ENCODE measurements around the gene HS6ST1.
"Not testable (repeated sequence)": the region's sequence is repeated elsewhere in the genome, so short reads cannot be mapped to it uniquely, and the experiment has no call there.

The HS6ST1 gene

GRCh38 chr2:128264881-128265607 is 53.6 kb downstream of the HS6ST1 start:
- no peak for TF ChIP-seq POU2F2 (IDR thresholded peaks at IDR 0.05; ENCODE audit: low read depth, low read length)
- no peak for TF ChIP-seq POLR2AphosphoS5 (IDR thresholded peaks at IDR 0.05; ENCODE audit: low read depth, low read length)
- no peak for TF ChIP-seq POLR2A (IDR thresholded peaks at IDR 0.05; ENCODE audit: low read depth, low read length)
- no peak for TF ChIP-seq PAX5 (IDR thresholded peaks at IDR 0.05; ENCODE audit: insufficient read depth, low read length, severe bottlenecking)
- TF ChIP-seq SPI1 (IDR thresholded peaks at IDR 0.05; ENCODE audit: low read depth, low read length), result no peak
- TF ChIP-seq TAF1 (IDR thresholded peaks at IDR 0.05; ENCODE audit: low read depth, low read length), result no peak
- FAIRE-seq (no peak), DNase-seq (ENCODE audit: insufficient read length, low spot score) (no peak)

GRCh38 chr2:128263902-128264331 is 54.8 kb downstream of the HS6ST1 start:
- no peak for FAIRE-seq
- TF ChIP-seq PAX5 (IDR thresholded peaks at IDR 0.05; ENCODE audit: insufficient read depth, low read length, severe bottlenecking) (no peak), TAF1 (IDR thresholded peaks at IDR 0.05; ENCODE audit: low read depth, low read length) (no peak), POU2F2 (IDR thresholded peaks at IDR 0.05; ENCODE audit: low read depth, low read length) (no peak), POLR2AphosphoS5 (IDR thresholded peaks at IDR 0.05; ENCODE audit: low read depth, low read length) (no peak), POLR2A (IDR thresholded peaks at IDR 0.05; ENCODE audit: low read depth, low read length) (no peak), SPI1 (IDR thresholded peaks at IDR 0.05; ENCODE audit: low read depth, low read length) (no peak)
- no peak for DNase-seq (ENCODE audit: insufficient read length, low spot score)

GRCh38 chr2:128262315-128263253 is 56.1 kb downstream of the HS6ST1 start:
- no peak for FAIRE-seq
- no peak for DNase-seq (ENCODE audit: insufficient read length, low spot score)
- TF ChIP-seq TAF1 (IDR thresholded peaks at IDR 0.05; ENCODE audit: low read depth, low read length) (no peak), PAX5 (IDR thresholded peaks at IDR 0.05; ENCODE audit: insufficient read depth, low read length, severe bottlenecking) (no peak), POU2F2 (IDR thresholded peaks at IDR 0.05; ENCODE audit: low read depth, low read length) (no peak), POLR2A (IDR thresholded peaks at IDR 0.05; ENCODE audit: low read depth, low read length) (no peak), POLR2AphosphoS5 (IDR thresholded peaks at IDR 0.05; ENCODE audit: low read depth, low read length) (no peak), SPI1 (IDR thresholded peaks at IDR 0.05; ENCODE audit: low read depth, low read length) (no peak)

GRCh38 chr2:128261245-128262128 is 57.2 kb downstream of the HS6ST1 start:
- no peak for DNase-seq (ENCODE audit: insufficient read length, low spot score)
- FAIRE-seq, result no peak
- TF ChIP-seq PAX5 (IDR thresholded peaks at IDR 0.05; ENCODE audit: insufficient read depth, low read length, severe bottlenecking), result no peak
- TF ChIP-seq TAF1 (IDR thresholded peaks at IDR 0.05; ENCODE audit: low read depth, low read length), result no peak
- TF ChIP-seq POLR2AphosphoS5 (IDR thresholded peaks at IDR 0.05; ENCODE audit: low read depth, low read length), result no peak
- no peak for TF ChIP-seq SPI1 (IDR thresholded peaks at IDR 0.05; ENCODE audit: low read depth, low read length)

GRCh38 chr2:128260239-128261138 is 58.2 kb downstream of the HS6ST1 start:
- DNase-seq (ENCODE audit: insufficient read length, low spot score), result no peak
- TF ChIP-seq PAX5 (IDR thresholded peaks at IDR 0.05; ENCODE audit: insufficient read depth, low read length, severe bottlenecking) (no peak), SPI1 (IDR thresholded peaks at IDR 0.05; ENCODE audit: low read depth, low read length) (no peak), POLR2AphosphoS5 (IDR thresholded peaks at IDR 0.05; ENCODE audit: low read depth, low read length) (no peak), POU2F2 (IDR thresholded peaks at IDR 0.05; ENCODE audit: low read depth, low read length) (no peak), POLR2A (IDR thresholded peaks at IDR 0.05; ENCODE audit: low read depth, low read length) (no peak), TAF1 (IDR thresholded peaks at IDR 0.05; ENCODE audit: low read depth, low read length) (no peak)
- no peak for FAIRE-seq

- no peak for TF ChIP-seq TAF1 (IDR thresholded peaks at IDR 0.05; ENCODE audit: low read depth, low read length)
- TF ChIP-seq SPI1 (IDR thresholded peaks at IDR 0.05; ENCODE audit: low read depth, low read length), result no peak
- TF ChIP-seq PAX5 (IDR thresholded peaks at IDR 0.05; ENCODE audit: insufficient read depth, low read length, severe bottlenecking), result no peak
- DNase-seq (ENCODE audit: insufficient read length, low spot score) (no peak), FAIRE-seq (no peak)
Observed at GRCh38 chr2:128259585-128259984, 59.1 kb downstream of the HS6ST1 start.

GRCh38 chr2:128258218-128258617 is 60.5 kb downstream of the HS6ST1 start:
- TF ChIP-seq PAX5 (IDR thresholded peaks at IDR 0.05; ENCODE audit: insufficient read depth, low read length, severe bottlenecking) (no peak), POLR2A (IDR thresholded peaks at IDR 0.05; ENCODE audit: low read depth, low read length) (no peak), POU2F2 (IDR thresholded peaks at IDR 0.05; ENCODE audit: low read depth, low read length) (no peak), SPI1 (IDR thresholded peaks at IDR 0.05; ENCODE audit: low read depth, low read length) (no peak), TAF1 (IDR thresholded peaks at IDR 0.05; ENCODE audit: low read depth, low read length) (no peak), POLR2AphosphoS5 (IDR thresholded peaks at IDR 0.05; ENCODE audit: low read depth, low read length) (no peak)
- DNase-seq (ENCODE audit: insufficient read length, low spot score) (no peak), FAIRE-seq (no peak)

- FAIRE-seq (no peak), DNase-seq (ENCODE audit: insufficient read length, low spot score) (no peak)
- TF ChIP-seq SPI1 (IDR thresholded peaks at IDR 0.05; ENCODE audit: low read depth, low read length) (no peak), POLR2AphosphoS5 (IDR thresholded peaks at IDR 0.05; ENCODE audit: low read depth, low read length) (no peak), POLR2A (IDR thresholded peaks at IDR 0.05; ENCODE audit: low read depth, low read length) (no peak), PAX5 (IDR thresholded peaks at IDR 0.05; ENCODE audit: insufficient read depth, low read length, severe bottlenecking) (no peak), POU2F2 (IDR thresholded peaks at IDR 0.05; ENCODE audit: low read depth, low read length) (no peak), TAF1 (IDR thresholded peaks at IDR 0.05; ENCODE audit: low read depth, low read length) (no peak)
Observed at GRCh38 chr2:128252501-128252900, 66.2 kb downstream of the HS6ST1 start.

- DNase-seq (ENCODE audit: insufficient read length, low spot score); FAIRE-seq: not testable (repeated sequence)
Observed at GRCh38 chr2:128252086-128252485, 66.6 kb downstream of the HS6ST1 start.

Data from GM12891 (cell line).